Memory B cell (primary cell): ENCODE measurements around the gene DUS2.

Experiments used
- ATAC-seq: fragments of 150-1000 bp; cut with Tn5 transposase; 2 replicates; pipeline ENCODE4 v1.10.0; 2021; ENCODE audit warnings: low read depth, mild to moderate bottlenecking, moderate library complexity
- DNase-seq, 2 donors: peaks; one replicate each; pipeline ENCODE4 v3.0.0; 2022; ENCODE audit warnings: low spot score in 2 of 2
- H3K27ac Mint-ChIP-seq: one replicate; pipeline ENCODE4 v1.8.0; 2022; ENCODE audit warnings: mild to moderate bottlenecking, moderate library complexity, mixed read lengths
- H3K27me3 Mint-ChIP-seq: one replicate; pipeline ENCODE4 v1.8.0; 2022; ENCODE audit warnings: mixed read lengths
- H3K36me3 Mint-ChIP-seq: one replicate; pipeline ENCODE4 v1.8.0; 2022; ENCODE audit warnings: mild to moderate bottlenecking, mixed read lengths
- H3K4me1 Mint-ChIP-seq: one replicate; pipeline ENCODE4 v1.8.0; 2022; ENCODE audit warnings: mixed read lengths
- H3K4me3 Mint-ChIP-seq: one replicate; pipeline ENCODE4 v1.8.0; 2022; ENCODE audit warnings: mild to moderate bottlenecking, moderate library complexity, mixed read lengths
- H3K9me3 Mint-ChIP-seq: one replicate; pipeline ENCODE4 v1.8.0; 2022; ENCODE audit warnings: mixed read lengths

The DUS2 gene

GRCh38 chr16:68022728-68023537 lies at the start of gene DUS2, which contains the start of gene DDX28:
Gene DUS2 (plus strand): TSS chr16:68023284. CDS start chr16:68038024, 14,740 bp downstream.
Gene DDX28 (minus strand): TSS chr16:68023232. CDS start chr16:68023202, 30 bp downstream.
- no peaks in the 10 kb centered on the region for H3K9me3 Mint-ChIP-seq
- H3K4me1 Mint-ChIP-seq, result peaks cover 11% of the 10 kb centered on the region
- H3K4me3 Mint-ChIP-seq, result peak within 1 kb of the TSS; percentile 91
- DNase-seq, result peak; percentile 92 to 99
- H3K27me3 Mint-ChIP-seq, result no peaks in the 10 kb centered on the region
- peak; percentile 97 for ATAC-seq
- H3K27ac Mint-ChIP-seq, result peak within 1 kb of the TSS; percentile 90
- H3K36me3 Mint-ChIP-seq, result peaks cover 8% of the 10 kb centered on the region

DNA sequence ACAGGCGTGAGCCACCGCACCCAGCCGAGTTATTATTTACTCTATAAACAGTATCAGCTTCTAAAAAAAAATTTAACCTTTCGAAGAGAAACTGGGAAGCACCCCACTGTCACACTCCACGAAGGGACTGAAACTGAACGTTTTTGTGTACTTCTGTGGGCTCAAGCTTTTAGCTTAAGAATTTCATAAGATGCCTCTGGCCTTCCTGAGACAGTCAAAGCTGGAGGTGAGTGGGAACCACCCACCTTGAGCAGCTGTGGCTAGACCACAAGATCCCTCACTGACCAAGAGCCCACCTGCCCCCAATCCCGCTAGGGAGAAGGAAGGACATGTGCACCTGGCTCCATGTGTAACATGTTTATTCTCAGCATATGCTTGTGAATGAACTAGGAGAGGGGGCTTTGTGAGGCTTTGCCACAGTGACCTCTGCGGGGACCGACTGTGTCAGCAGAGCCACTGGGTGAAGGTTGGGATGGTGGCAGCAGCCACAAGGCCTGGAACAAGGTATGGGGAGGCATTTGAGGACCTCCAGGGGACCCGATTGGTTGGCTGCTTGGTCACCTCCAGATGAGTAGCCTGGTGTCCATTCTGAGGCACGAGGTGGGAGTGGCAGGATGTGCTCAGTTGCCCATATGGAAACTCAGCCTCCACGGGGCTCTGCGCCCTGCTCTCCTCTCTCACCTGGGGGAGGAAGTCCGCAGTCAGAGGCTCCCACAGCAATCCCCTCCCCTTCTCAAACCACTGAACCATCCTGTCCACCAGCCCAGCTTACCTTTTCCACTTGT lies 47.6 kb upstream of the DUS2 start:
- H3K4me1 Mint-ChIP-seq, result peaks cover 3% of the 10 kb centered on the region
- ATAC-seq (no peak), DNase-seq (no peak)
- H3K9me3 Mint-ChIP-seq, result no peaks in the 10 kb centered on the region
- no peaks in the 10 kb centered on the region for H3K36me3 Mint-ChIP-seq
- H3K27ac Mint-ChIP-seq, result no peak overlapping the region
- no peak overlapping the region for H3K4me3 Mint-ChIP-seq
- H3K27me3 Mint-ChIP-seq, result no peaks in the 10 kb centered on the region

- no peak overlapping the region for H3K4me3 Mint-ChIP-seq
- H3K36me3 Mint-ChIP-seq, result no peaks in the 10 kb centered on the region
- no peaks in the 10 kb centered on the region for H3K9me3 Mint-ChIP-seq
- no peaks in the 10 kb centered on the region for H3K27me3 Mint-ChIP-seq
- peaks cover 3% of the 10 kb centered on the region for H3K4me1 Mint-ChIP-seq
- DNase-seq, result no peak
- no peak for ATAC-seq
- no peak overlapping the region for H3K27ac Mint-ChIP-seq
Observed at GRCh38 chr16:67976205-67976604, 46.9 kb upstream of the DUS2 start.

GRCh38 chr16:67977005-67977404 lies 46.1 kb upstream of the DUS2 start:
- no peaks in the 10 kb centered on the region for H3K27me3 Mint-ChIP-seq
- H3K4me3 Mint-ChIP-seq, result no peak overlapping the region
- no peaks in the 10 kb centered on the region for H3K36me3 Mint-ChIP-seq
- no peaks in the 10 kb centered on the region for H3K9me3 Mint-ChIP-seq
- H3K4me1 Mint-ChIP-seq, result peaks cover 3% of the 10 kb centered on the region
- DNase-seq (no peak), ATAC-seq (no peak)
- no peak overlapping the region for H3K27ac Mint-ChIP-seq

DNA sequence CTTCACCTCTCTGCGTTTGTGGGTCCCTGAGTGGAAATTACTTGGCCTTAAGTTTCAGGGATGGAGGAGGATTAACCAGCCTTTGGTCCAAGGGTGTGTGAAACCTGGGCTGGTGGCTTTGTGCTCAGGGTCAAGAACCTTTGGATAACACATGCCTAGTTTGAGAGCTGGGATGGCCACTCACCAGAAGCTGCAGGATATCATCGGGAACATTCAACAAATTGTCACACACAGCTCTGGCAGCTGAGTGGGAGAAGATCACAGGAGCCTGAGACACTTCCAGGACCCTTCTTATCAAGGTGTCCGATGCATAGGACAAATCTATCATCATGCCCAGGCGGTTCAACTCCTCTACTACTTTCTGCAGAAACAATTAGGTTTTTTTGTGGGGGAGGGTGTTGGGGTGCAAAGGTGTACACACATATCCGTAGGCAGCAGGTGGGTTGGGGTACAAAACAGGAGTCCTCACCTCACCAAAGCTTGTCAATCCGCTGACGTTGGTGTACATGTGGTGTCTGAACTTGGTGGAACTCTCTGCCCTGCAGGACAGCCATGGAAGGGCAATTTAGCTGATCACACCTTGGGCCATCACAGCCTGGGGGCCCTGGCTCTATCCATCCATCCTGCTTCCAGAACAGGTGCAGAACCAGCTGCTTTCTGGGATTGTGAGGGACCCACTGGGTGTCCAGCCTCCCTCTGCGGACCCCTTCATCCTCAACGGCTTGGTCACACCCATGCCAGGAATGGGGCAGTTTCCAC lies 45.4 kb upstream of the DUS2 start:
- no peaks in the 10 kb centered on the region for H3K27me3 Mint-ChIP-seq
- DNase-seq (no peak), ATAC-seq (no peak)
- peaks cover 5% of the 10 kb centered on the region for H3K4me1 Mint-ChIP-seq
- H3K9me3 Mint-ChIP-seq, result no peaks in the 10 kb centered on the region
- H3K36me3 Mint-ChIP-seq, result no peaks in the 10 kb centered on the region
- no peak overlapping the region for H3K4me3 Mint-ChIP-seq
- no peak overlapping the region for H3K27ac Mint-ChIP-seq

DNA sequence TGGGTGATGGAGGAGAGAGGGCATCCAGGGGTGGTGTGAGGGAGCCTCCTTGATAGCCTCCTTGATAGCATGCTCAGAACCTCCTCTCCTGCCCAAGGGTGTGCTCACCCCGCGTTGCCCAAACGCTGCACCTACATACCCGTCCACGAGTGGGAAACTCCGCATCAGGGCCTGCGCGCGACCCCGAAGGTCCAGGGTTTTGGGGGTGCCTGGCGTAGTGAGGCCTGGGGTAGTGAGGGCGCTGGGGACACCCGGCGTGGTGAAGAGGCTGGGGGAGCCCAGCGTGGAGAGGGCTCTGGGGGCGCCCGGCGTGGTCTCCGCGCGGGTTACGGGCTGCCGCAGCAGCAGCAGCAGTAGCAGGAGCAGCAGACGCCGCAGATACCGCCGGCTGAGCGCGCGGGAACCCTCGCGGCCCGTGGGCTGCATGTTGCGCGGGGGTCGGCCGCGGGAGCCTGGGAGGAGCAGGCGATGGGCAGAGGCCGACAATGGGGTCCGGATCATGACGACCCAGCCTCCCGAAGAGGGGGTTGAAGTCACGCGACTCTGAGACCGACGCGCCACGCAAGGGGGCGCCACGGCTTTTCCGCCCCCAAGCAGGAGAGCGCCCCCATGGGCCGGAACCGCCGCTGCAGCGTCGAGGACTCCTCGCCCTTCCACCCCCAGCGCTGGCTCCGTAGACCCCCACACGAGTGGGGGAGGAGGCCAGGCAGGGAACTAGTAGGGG lies 43.0 kb upstream of the DUS2 start, which contains the start of gene DPEP3:
Gene DPEP3, minus strand, starts transcription at position 545 of the 724 bp plus-strand sequence. Its CDS starts 119 bp downstream, at position 426.
- no peaks in the 10 kb centered on the region for H3K27me3 Mint-ChIP-seq
- peaks cover 11% of the 10 kb centered on the region for H3K4me1 Mint-ChIP-seq
- no peak for DNase-seq
- H3K9me3 Mint-ChIP-seq, result no peaks in the 10 kb centered on the region
- H3K27ac Mint-ChIP-seq, result no peak within 1 kb of the TSS
- H3K36me3 Mint-ChIP-seq, result no peaks in the 10 kb centered on the region
- peak within 1 kb of the TSS; percentile 28 for H3K4me3 Mint-ChIP-seq
- no peak for ATAC-seq

DNA sequence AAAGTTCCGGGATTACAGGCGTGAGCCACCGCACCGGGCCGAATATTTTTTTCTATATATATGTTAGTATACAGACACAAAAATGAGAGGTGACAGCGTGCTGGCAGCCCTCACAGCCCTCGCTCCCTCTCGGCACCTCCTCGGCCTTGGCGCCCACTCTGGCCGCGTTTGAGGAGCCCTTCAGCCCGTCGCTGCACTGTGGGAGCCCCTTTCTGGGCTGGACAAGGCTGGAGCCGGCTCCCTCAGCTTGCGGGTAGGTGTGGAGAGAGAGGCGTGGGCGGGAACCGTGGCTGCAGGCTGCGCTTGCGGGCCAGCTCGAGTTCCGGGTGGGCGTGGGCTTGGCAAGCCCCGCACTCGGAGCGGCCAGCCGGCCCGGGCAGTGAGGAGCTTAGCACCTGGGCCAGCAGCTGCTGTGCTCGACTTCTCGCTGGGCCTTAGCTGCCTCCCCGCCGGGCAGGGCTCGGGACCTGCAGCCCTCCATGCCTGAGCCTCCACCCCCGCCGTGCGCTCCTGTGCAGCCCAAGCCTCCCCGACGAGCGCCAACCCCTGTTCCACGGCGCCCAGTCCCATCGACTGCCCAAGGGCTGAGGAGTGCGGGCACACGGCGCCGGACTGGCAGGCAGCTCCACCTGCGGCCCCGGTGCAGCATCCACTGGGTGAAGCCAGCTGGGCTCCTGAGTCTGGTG lies 40.9 kb upstream of the DUS2 start:
- Mint-ChIP-seq H3K4me3 (no peak overlapping the region), H3K9me3 (no peaks in the 10 kb centered on the region), H3K27ac (no peak overlapping the region), H3K4me1 (peaks cover 9% of the 10 kb centered on the region), H3K27me3 (no peaks in the 10 kb centered on the region), H3K36me3 (no peaks in the 10 kb centered on the region)
- no peak for DNase-seq
- ATAC-seq, result no peak

GRCh38 chr16:67986949-67987348 lies 36.1 kb upstream of the DUS2 start:
- Mint-ChIP-seq H3K27ac (peak overlapping the region; percentile 88), H3K4me3 (no peak overlapping the region), H3K27me3 (no peaks in the 10 kb centered on the region), H3K4me1 (peaks cover 22% of the 10 kb centered on the region), H3K36me3 (no peaks in the 10 kb centered on the region), H3K9me3 (no peaks in the 10 kb centered on the region)
- DNase-seq, result no peak
- no peak for ATAC-seq

DNA sequence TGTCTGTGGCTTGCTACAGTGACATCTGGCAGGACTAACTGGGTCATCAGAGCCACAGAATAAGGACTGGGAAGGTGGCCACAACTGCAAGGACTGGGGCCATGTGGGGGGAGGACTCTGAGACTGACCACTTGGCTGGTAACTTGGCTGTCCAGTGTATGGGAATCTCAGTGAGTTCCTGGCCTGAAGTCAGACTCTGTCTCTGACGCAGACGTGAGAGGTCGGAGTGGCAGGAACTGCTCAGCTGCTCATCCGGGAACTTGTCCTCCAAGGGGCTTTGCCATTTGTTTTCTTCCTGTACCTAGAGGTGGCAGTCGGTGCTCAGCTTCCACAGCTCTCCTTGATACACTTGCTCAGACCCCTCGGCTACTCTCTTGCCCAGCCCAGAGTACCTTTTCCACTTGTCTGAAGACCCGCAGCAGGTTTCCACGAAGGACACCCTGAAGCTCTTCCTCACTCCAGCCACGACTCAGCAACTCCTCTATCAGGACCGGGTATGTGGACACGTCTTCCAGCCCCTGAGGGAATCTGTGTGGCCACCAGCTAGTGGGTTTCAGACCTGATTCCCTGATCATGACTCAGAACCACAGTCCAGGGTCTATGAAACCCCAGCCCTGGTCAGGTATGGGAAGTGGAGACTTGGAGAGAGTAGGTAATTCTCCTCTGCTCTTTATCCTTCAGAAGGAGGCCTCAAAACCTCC lies 35.5 kb upstream of the DUS2 start:
- ATAC-seq (no peak), DNase-seq (no peak)
- Mint-ChIP-seq H3K36me3 (no peaks in the 10 kb centered on the region), H3K4me1 (peaks cover 24% of the 10 kb centered on the region), H3K27ac (peak overlapping the region; percentile 88), H3K4me3 (no peak overlapping the region), H3K27me3 (no peaks in the 10 kb centered on the region), H3K9me3 (no peaks in the 10 kb centered on the region)

- H3K4me3 Mint-ChIP-seq, result no peak overlapping the region
- no peaks in the 10 kb centered on the region for H3K27me3 Mint-ChIP-seq
- no peaks in the 10 kb centered on the region for H3K9me3 Mint-ChIP-seq
- DNase-seq (no peak), ATAC-seq (no peak)
- no peak overlapping the region for H3K27ac Mint-ChIP-seq
- H3K4me1 Mint-ChIP-seq, result peaks cover 28% of the 10 kb centered on the region
- no peaks in the 10 kb centered on the region for H3K36me3 Mint-ChIP-seq
Observed at GRCh38 chr16:67988675-67989074, 34.4 kb upstream of the DUS2 start.

GRCh38 chr16:67989322-67990017 lies 33.6 kb upstream of the DUS2 start:
- Mint-ChIP-seq H3K4me3 (no peak overlapping the region), H3K36me3 (no peaks in the 10 kb centered on the region), H3K9me3 (no peaks in the 10 kb centered on the region), H3K4me1 (peaks cover 31% of the 10 kb centered on the region), H3K27ac (peak overlapping the region; percentile 62), H3K27me3 (no peaks in the 10 kb centered on the region)
- no peak for ATAC-seq
- no peak for DNase-seq

DNA sequence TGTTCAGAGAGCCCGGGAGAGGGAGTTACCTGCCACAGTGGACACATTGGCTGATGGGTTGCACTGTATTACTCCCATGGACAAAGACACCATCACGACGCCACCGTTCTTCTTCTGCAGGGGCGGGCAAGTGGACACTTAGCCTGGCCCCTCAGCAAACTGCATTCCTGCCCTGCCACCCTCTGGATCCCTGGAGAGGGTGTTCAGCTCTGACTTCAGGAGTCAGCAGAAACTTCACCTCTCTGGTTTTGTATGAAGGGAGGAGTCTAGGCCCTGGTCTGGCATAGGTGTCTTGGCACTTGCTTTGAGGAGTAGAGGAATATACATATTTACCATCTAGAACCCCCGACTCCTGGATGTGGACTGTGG lies 33.1 kb upstream of the DUS2 start:
- ATAC-seq (no peak), DNase-seq (no peak)
- Mint-ChIP-seq H3K27ac (peak overlapping the region; percentile 62), H3K4me3 (no peak overlapping the region), H3K9me3 (no peaks in the 10 kb centered on the region), H3K27me3 (no peaks in the 10 kb centered on the region), H3K36me3 (no peaks in the 10 kb centered on the region), H3K4me1 (peaks cover 31% of the 10 kb centered on the region)
